ENCODE data around the gene C1S.

DNA sequence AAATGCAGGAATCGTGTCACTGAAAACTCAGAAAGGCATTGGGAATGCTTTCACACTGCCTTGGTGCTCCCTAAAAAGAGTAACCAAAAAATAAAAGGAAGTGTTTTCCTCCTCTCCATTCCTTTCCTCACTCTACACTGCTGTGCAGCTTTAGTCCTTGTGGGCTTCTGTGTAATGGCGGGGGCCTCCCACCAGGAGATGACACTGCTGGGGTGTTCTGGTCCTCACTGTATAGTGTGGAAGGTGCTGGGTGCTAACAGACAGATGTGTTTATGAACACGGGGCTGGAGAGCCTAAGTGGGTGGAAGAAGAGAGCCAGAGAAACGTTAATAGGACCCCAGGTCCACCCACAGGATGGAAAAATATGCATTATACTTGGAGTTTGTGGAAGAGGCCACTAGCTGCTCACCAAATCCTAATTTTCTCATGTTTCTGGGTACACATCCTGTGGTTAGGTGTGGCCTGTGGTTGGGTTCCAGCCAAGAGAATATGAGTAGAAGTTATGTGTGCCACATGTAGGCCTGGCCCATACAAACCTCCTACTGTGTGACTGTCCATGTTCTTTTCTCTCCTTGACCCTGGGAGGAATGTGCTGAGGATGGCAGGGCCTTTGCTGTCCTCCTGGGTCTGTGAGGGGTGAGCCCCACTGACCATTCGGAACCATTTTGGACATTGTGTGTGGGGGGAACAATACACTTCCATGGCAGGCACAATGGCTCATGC is 14.0 kb upstream of the C1S start:
- TF ChIP-seq CTCF (IDR thresholded peaks at IDR 0.05 in 4 of 5, conservative IDR thresholded peaks at IDR 0.05 in 1 of 5) = no peak
- no peak for TF ChIP-seq POLR2A (IDR thresholded peaks at IDR 0.05)

All from gastrocnemius medialis (tissue), 4 donors.